Measurements from ENCODE around the gene CASQ1.

The CASQ1 gene

DNA sequence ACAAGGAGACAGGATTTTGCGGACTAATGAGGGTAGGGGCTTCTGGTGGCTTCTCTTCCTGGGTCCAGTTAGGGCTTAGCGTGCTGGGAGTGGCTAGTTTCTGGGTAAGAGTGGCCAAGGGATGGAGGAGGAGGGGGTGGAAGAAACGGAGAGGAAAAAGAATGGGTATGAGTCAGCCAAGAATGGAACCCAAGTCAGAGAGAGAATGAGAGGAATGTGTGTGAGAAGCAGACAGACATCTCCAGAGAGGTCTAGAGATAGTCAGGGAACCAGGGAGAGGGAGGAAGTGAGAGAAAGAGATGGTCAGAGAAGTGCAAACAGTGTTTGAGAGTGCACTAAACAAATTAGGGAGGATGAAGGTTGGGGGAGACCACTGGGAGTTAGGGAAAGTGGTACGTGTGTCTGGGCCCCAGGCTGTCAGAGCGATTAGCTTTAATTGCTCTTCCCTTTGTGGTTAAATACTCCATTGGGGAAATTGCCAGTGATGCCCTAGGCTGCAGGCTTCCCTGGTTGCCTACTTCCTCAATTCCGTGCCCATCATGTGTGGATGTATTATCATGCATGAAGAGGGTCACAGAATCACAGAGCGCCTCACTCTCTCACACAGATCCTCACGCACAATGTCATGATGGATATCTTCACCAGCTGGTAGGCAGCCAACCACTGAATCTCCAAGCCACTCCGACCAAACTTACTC lies 16.2 kb downstream of the CASQ1 start:
- DNase-seq: no peak

DNA sequence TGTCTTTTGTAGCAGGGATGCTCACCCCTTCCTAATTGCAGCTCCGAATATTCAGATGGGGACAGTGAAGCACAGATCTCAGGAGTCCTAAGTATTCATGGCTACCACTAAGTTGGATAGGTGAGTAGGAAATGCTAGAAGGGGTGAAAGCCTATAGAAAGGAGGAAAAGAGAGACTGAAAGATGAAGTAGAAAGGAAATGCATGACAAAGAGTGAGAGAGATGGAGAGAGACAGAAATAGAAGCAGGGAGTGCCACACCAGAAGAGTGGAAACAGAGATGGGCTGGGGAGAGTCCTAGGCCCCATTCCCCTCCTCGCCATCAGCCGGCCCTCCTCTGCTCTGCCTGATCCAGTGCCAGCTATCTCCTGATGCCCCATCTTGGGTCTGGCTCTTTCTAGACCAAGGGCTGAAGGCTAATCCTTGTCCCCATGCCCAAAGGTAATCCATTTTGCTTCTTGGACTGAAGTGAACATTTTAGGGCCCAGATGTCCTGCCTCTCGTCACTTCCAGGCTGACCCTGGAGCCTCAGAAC lies 16.8 kb downstream of the CASQ1 start:
- DNase-seq: no peak

DNA sequence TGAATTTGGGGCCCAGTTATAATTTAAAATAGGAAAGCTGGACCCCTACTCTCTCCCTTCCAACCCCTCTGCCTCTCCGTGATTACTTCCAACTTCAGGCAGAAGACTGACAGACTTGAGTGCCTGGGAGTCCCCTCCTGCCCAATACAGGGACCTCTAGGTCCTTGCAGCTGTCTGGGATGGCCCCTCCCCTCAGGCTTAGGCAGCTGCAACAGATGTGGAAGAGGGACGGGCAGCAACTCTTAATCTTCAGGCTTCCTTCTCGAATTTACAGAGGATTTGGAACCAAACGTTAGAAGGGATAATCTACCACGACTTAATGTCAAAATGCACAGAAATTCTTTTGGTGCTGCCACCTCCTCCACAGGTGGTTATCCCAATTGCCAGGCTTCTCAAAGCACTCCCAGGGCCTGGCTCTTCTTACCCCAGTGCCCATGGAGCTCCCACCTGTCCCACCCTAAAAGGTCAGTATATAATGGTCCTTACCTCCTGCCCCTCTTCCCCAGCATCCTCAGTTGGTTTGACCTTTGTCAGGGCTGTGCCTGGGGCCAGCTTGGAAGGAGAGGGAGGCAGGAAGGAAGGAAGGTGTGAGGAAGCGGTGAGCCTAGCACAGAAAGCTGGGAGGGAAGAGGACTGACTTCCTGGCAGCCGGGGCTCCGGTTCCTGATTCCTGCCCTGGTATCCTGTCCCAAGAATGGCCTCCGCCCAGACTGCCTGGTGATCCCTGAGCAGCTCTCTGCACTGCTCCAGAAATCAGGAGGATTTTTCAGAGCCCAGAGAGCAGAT lies 17.6 kb downstream of the CASQ1 start:
- no peak for DNase-seq

DNA sequence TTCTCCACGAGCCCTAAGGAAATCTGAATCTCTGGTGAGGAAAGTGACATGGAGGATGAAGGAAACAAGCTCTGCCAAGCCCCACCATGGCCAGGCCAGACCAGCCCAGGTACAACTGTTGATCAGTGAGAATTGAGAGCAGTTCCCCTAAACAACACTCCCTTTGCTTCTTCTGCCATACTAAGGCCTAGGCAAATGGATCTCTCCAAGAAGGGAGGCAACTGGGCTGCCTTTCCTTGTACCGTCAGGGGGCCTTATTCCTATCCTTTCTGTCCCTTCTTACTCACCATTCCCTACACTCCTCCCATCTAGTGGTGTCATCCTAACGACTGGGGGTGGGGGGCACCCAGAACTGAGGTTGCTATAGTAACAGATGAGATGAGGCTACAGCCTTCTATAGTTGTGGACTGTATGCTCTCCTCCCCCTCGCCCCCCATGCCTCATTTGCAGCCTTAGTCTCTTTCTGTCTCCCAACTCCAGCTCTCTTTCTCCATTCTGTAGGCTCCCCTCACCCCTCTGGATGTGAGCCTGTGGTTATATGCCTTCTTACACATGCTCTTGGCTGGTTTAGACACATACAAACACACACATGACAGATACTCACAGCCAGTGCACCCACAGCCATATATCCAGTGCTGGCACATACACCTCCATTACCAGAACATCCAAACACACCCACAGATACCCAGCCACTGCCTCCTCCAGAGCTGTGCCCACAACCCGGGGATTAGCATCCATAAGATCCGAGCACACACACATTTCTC lies 18.4 kb downstream of the CASQ1 start:
- no peak for DNase-seq

DNA sequence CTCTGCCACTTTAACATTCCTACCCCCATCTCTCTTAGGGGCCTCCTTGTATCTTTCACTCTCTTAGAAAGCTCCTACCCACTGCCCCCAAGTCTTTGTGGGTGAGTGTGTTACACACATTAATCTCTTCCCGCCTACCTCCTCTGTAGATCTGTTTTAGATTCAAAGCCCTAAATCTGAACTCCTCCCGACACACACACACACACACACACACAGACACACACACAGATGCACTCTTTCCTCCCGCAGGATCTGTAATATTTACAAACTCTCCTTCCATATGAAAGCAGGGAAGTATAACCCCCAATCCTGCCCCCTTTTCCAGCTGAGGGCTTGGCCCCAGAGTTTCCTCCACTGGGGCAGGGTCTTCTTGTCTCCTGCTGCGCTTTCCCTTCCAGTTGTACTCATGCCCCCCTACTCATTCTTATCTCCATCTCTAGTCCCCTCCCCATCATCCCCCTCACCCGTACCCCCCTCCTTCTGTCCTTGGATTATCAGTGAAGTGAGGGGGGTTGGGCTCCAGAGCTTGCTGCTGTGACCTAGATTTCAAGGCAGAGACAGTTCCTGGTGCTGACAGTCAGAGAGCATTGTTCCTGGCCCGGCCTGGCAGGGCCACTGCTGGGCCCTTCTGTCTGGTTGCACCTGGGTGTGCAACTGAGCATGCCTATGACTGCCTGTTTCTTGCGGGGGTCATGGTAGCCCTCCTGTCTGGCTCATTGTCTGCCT lies 19.1 kb downstream of the CASQ1 start:
- no peak for DNase-seq

DNA sequence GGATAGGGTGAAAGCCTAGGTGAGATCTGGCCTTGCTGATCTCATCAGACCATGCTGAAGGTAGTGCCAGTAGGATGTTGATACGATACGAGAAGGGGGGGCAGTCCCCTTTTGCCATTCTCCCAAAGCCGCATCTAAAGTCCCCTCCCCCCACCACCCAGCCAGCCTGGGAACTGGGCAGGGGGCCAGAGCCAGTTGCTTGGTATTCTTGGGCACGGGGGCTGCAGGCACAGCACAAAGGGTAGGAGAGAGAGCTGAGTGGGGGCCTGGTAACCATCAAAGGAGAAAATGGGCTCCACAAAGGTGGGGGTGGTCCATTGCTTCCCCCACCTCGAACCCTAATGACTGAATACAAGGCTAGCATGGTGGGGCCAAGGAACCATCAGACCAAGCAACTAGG lies 20.2 kb downstream of the CASQ1 start:
- DNase-seq: no peak

DNA sequence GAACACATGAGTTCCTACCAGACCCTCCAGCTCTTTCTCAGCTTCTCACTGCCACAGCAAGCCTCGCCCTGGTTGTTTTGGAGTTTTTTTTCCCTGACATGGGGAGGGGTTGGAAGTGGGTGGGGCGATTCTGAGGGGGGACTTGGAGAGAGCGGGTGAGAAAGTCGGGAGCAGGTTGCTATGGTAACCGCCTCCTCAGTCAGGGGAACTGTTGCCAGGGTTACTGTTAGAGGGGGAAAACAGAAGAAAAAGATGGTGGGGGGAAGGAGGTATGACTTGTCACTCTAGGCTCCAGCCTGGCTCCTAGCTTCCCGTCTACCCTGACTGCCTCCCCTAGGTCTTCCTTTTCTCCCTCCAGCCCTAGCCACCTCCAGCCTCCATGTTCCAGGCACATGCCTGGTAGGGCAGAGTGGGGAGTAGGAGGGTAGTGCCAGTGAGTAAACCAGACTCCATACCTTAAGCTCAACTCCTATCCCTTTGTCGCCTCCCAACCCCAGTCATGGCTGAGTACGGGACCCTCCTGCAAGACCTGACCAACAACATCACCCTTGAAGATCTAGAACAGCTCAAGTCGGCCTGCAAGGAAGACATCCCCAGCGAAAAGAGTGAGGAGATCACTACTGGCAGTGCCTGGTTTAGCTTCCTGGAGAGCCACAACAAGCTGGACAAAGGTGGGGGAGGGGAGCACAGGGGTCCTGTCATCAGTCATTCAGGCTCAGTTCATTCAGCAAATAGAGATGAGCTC lies 20.8 kb downstream of the CASQ1 start:
- no peak for DNase-seq

DNA sequence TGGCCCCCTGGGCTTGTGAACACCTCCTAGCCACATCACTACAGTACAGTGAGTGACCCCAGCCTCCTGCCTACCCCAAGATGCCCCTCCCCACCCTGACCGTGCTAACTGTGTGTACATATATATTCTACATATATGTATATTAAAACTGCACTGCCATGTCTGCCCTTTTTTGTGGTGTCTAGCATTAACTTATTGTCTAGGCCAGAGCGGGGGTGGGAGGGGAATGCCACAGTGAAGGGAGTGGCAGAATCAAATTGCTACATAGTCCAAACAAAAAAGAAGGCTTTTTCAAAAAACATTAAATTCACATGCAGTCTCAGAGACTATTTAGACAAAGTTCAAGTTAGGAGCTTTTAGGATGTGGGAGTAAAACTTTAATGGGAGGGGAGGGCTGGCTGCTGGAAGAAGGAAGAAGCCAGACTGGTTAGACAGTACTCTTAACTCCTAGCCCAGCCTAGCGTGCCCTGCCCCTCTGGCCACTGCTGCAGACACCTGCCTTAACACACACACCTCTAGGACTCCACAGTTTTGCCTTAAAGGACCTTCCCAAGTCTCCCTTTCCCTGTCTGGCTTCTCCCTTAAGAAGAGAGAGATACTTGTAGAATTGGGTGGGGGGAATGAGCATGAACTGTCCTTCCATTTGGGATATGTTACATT lies 24.2 kb downstream of the CASQ1 start:
- no peak for DNase-seq

DNA sequence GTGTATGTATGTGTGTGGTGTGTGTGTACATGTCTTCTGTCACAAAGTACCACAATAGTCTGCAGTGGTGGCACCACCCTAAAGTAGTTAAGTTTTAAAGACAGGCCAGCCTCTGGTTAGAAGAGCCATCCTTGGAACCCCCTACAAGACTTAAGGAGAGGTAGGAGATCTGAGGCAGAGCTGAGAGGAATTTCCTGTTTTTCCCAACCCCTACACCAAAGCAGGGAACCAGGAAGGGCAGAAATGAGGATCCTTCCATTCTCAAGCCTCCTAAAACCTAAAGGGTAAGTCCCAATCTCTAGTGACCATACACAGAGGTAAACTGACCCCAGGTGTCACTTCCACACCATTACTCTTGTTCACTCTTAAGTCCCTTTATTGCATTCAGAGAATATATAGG lies 25.9 kb downstream of the CASQ1 start:
- no peak for DNase-seq

DNA sequence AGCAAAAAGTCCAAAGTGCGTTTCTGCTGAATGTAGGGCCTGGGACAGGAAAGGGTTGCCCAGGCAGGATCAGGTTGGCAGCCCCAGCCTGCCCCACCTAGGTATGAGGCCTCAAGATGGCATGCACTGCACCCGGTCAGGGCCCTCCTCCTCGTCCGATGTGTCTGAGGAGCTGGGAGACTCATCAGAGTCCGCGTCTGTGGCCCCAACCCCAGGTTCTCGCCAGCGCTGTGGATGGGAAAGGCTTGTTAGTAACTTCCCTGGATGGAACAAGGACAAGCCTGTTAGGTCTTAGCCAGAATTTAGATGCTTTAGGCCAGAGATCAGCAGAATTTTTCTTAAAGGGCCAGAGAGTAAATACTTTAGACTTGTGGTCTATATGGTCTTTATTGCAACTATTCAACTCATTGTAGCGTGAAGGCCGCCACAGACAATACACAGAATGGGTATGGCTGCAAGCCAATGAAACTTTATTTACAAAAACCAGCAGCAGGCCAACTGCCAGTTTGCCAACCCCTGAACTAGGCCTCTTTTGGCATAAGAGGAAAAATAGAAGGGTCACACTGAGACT lies 27.2 kb downstream of the CASQ1 start:
- no peak for DNase-seq

DNA sequence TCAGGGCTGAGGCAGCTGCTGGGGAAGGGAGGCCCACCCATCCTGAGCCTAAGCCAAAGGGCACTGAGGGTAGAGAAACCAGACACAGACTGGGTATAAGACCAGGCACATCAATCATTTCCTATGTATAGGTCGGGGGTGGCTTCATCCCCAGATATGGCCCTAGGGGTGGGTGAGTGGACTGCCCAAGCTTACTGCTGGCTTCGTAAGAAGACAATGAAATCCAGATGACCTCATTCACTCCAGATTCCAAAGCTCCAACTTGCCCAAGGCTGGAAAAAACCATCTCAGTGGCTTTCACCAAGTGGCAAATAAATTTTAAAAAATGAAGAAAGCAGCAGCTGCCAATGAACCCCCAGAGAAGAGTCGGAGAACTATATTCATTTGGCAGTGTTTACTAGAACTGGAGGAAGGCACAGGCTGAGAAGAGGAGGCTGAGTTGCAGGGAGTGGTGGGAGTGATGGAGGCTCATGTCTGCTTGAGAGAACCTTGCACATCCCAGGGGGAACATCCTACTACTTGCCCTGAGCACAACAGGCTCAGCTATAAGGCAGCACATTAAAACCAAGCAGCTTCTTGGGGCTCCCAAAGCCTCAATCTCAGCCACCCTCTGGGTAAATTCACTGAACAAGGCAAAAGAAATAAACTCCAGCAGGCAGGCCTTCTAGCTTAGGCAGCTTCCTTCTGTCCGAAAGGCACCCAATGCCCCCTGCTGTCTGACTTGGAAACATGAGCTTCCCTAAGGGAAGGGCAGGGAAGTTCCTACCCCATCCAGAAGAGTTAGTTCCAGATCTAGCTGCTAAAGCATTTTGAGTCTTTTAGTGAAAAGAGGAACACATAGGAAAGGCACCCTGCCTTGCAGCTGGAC lies 28.9 kb downstream of the CASQ1 start:
- no peak for DNase-seq

DNA sequence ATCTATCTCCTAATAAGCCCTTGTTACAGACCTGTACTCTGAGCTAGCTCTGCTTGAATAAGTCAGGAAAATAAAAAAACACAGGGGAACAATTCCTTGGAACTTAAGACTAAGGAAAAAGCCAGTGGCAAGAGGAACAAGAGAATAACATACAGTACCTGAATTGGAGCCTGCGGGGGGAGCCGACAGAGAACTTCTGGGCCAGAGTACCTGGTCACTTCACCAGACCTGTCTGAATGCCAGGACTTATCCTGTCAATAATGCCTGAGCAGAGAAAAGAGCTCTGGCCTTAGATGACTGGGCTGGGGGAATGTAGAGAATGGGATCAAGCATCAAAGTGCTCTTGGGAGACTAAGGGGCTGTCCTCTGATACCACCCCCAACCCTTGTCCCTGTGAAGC lies 29.9 kb downstream of the CASQ1 start:
- DNase-seq: no peak

DNA sequence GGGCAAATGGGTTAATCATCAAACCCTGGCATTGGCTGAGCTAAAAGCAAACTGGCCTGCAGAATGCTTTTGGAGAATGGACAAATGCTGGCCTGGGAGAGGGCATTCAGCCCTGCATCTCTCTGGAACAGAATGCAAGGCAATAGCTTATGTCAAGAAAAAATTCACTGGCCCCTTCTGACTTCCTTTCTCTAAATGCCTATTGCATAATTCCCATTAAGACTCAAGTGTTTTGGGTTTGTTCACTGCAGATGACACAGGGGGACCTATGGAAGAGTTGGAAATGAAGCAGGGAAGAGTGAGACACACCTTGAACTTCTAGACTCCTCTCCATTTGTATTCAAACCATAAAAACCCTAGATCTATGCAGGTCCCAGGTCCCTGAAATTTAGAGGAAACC lies 30.7 kb downstream of the CASQ1 start:
- no peak for DNase-seq

DNA sequence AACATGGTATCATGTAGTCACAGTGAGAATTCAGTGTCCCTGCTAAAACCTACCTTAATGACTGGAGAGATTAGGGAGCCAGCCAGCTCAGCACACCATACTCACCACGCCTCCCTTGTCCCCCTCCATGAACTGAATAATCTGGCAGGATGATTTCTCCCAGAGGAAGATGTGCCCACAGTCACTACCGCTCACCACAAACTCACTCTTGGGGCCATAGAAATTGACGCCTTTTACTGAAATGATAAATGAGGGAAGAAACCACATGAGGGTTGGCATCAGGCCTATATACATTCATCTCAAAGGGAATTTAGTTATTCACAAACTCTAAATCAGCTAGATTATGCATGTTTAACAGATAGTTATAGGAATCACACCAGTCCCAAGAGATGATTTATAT lies 32.2 kb downstream of the CASQ1 start:
- DNase-seq: no peak

DNA sequence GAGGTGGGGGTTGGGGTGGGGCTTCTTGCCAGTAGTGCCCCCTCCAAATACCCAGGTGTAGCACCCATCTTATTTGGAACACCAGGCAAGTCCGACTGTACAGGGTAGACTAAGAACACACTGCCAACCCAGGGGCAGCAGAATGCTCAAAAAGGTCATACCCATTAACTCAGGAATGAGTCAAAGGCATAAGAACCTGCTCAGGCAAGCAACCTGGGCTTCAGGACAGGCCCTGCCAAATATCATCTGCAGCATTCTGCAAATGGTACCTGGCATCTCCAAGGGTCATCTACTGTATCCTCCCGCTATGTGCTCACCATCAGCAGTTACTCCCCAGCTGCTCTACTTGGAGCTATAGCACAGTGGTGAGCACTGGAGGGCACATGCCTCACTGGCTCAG lies 34.2 kb downstream of the CASQ1 start:
- no peak for DNase-seq

DNA sequence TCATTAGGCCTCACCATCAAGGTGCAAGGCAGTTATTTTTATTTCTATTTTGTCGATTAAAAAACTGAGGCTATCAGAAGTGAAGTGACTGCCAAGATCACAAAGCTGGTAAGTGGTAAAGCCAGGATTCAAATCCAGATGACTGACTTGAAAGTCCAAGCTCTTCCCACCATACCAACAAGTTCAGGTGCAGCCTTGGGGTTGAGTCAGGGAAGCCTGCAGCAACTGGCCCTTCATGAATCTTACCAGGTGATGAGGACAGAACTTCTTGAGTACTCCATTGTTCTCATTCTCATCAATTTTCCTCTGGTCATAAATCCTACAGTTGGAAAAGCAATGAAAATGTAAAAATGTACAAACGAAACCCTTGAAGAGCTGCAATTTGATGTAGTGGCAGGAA lies 35.0 kb downstream of the CASQ1 start:
- DNase-seq: no peak

DNA sequence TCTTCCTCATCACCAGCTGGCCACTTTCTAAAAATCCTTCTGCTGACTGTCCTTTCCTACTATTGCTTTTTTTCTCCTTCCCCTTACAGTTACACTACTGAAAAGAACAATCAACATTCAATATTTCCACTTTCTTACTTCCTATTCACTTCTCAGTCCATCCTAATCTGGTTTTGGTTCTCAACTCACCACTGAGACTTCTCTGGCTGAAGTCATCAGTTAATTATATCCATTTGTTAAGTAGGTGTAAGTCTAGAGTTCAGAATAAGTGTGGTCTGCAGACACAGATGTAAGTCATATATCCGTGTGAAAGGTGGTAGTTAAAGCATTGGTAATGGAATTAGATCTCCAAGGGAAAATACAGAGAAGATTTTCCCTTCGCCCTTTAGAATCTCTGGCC lies 36.2 kb downstream of the CASQ1 start:
- no peak for DNase-seq

DNA sequence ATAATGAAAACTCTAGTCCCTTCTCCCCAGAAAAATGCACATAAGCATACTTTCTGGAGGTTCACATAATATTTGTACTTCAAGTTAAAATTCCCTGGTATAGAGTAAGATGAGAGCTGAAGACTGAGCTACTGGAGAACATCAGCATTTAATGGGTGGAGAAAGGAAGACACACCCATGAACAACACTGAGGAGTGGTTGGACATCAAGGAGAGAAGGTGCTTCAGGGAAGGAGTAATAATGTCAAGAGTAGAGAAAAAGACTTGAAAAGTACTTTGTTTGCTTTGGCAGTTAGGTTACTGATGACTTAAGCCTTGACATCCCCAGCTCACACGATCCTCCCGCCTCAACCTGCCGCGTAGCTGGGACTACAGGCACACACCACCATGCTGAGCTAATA lies 36.7 kb downstream of the CASQ1 start:
- no peak for DNase-seq

DNA sequence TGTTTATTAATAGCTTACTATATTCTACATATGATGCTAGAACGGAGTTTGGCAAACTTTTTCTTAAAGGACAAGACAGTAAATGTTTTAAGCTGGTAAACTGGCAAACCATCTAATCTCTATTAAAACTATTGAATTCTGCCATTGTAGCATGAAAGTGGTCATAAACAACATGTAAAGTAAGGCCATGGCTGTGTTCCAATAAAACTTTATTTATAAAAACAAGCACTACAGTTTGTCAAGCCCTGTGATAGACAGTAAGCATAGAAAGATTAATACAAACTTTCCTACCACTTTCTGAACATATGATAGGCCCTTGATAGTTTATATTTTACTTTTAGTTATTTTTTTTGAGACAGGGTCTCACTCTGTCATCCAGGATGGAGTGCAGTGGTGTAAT lies 37.2 kb downstream of the CASQ1 start:
- DNase-seq: no peak

DNA sequence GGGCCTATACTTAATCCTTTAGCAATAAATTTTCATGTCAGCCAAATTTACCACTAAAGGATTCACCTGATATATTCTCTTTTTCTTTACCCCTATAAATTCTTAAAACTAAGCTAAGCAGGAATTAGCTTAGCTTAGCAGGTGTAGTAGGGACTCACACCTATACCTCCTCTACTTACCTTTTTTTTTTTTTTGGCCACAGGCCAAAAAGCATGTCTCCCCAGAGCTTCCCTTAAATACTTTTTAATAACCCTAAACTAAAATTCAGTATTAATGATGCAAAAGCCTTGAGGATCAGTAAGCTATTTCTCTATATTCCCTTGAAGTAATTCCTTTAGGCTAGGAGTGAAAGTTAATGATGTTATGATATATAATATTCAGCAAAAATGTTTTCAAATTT lies 38.1 kb downstream of the CASQ1 start:
- no peak for DNase-seq

All from CD4-positive, alpha-beta T cell treated with Interferon alpha-2 for 1 hour (primary cell).